CD4-positive, alpha-beta T cell (primary cell): ENCODE measurements around the gene ARSA. TPM values are rescaled to one million over a fixed set of nuclear protein-coding genes. Genes with fewer than 3 reads are reported as not detected.

Source experiments
- ATAC-seq: fragments of 200-7000 bp; cut with Tn5 transposase; one replicate; pipeline ENCODE4 v1.10.0; 2022; ENCODE audit warnings: mild to moderate bottlenecking; ENCODE audit not compliant: poor library complexity
- CTCF ChIA-PET: fragments of 350-600 bp; sonication (Branson Sonifier 250); formaldehyde crosslinking; loops from one replicate; lab custom pipeline; 2021; ENCODE audit warnings: antibody characterized with exemption, inconsistent platforms; lab: Charles Lee
- POLR2A ChIA-PET: fragments of 350-600 bp; sonication (Branson Sonifier 250); formaldehyde crosslinking; loops from one replicate; lab custom pipeline; 2021; ENCODE audit warnings: antibody characterized with exemption, inconsistent platforms; lab: Charles Lee
- DNase-seq, 14 experiments: peaks; one replicate each; pipeline ENCODE4 v3.0.0-alpha.2; 2013 to 2020; ENCODE audit warnings: mixed read lengths in 2 of 14
- H3K27ac ChIP-seq, 2 donors: one replicate each; pipeline versions ENCODE4 v1.5.1 to v1.7.0; 2013; ENCODE audit warnings: low read length in 2 of 2, low read depth in 1 of 2, mild to moderate bottlenecking in 1 of 2
- H3K27me3 ChIP-seq, 2 experiments: 1 replicate in 1 of 2; 2 replicates in 1 of 2; pipeline versions ENCODE4 v1.6.1 to v1.7.0; 2013; ENCODE audit warnings: low read length in 2 of 2, control low read depth in 1 of 2, mild to moderate bottlenecking in 1 of 2, moderate library complexity in 1 of 2; ENCODE audit not compliant: insufficient read depth in 2 of 2, control insufficient read depth in 1 of 2
- H3K36me3 ChIP-seq: one replicate; pipeline ENCODE4 v1.6.1; 2013; ENCODE audit warnings: low read length, control low read depth; ENCODE audit not compliant: insufficient read depth
- H3K4me1 ChIP-seq: one replicate; pipeline ENCODE4 v1.6.1; 2013; ENCODE audit warnings: low read length, control low read depth; ENCODE audit not compliant: insufficient read depth
- H3K4me3 ChIP-seq: one replicate; pipeline ENCODE4 v1.5.1; 2013; ENCODE audit warnings: mild to moderate bottlenecking, low read length, moderate library complexity
- H3K9me3 ChIP-seq, 2 experiments: 1 replicate in 1 of 2; 2 replicates in 1 of 2; pipeline versions ENCODE4 v1.6.1 to v1.7.0; 2013; ENCODE audit warnings: low read length in 2 of 2, mild to moderate bottlenecking in 2 of 2, control low read depth in 1 of 2, moderate library complexity in 1 of 2; ENCODE audit not compliant: control insufficient read depth in 1 of 2, insufficient read depth in 1 of 2
- H3K27ac Mint-ChIP-seq: one replicate; pipeline ENCODE4 v1.8.0; 2020; ENCODE audit warnings: mixed read lengths
- H3K27me3 Mint-ChIP-seq: one replicate; pipeline ENCODE4 v1.8.0; 2021; ENCODE audit warnings: mixed read lengths
- H3K36me3 Mint-ChIP-seq: one replicate; pipeline ENCODE4 v1.8.0; 2021; ENCODE audit warnings: low read depth, mixed read lengths
- H3K4me1 Mint-ChIP-seq: one replicate; pipeline ENCODE4 v1.8.0; 2021; ENCODE audit warnings: low read depth, mixed read lengths
- H3K4me3 Mint-ChIP-seq: one replicate; pipeline ENCODE4 v1.8.0; 2020; ENCODE audit warnings: mild to moderate bottlenecking, mixed read lengths
- H3K9me3 Mint-ChIP-seq: one replicate; pipeline ENCODE4 v1.8.0; 2020; ENCODE audit warnings: mixed read lengths
- CTCF ChIP-seq: fragments of 200-600 bp; IDR thresholded peaks from one replicate; pipeline ENCODE4 v1.8.0; 2022; ENCODE audit warnings: antibody characterized with exemption, mild to moderate bottlenecking
- intact Hi-C, 2 experiments: fragments of 100-400 bp; cut with DNase I in 1 of 2; cut with micrococcal nuclease in 1 of 2; formaldehyde crosslinking; loops; one replicate each; pipeline versions ENCODE4 v1.15.1 to v1.9.0; 2023 to 2025; cut with DNase I, micrococcal nuclease
- total RNA-seq, 174 experiments: library from RNA in 2 of 174; stranded (reverse) in 2 of 174; gene quantifications; one replicate each; pipeline ENCODE4 v1.2.3 and lab custom pipeline; 2021 to 2026

The ARSA gene
- total RNA-seq, 2 experiments from 2014 or later = 52.3 to 54.4 TPM

- H3K36me3 ChIP-seq = no peaks in the 10 kb centered on the region
- peak within 1 kb of the TSS; percentile 79 for H3K4me3 Mint-ChIP-seq
Observed at GRCh38 chr22:50600538-50600937, 27.4 kb downstream of the ARSA start, which contains the start of gene MAPK8IP2. Gene MAPK8IP2, plus strand, starts transcription at chr22:50600793. Its CDS starts 26 bp downstream, at chr22:50600819.

GRCh38 chr22:50599816-50600455, 28.0 kb downstream of the ARSA start:
- no peak for TF ChIP-seq CTCF
- ChIA-PET POLR2A (interaction anchor here (0.7 to 1.3 kb wide), 3 partner anchors 21 to 74 kb away, joined by 3 to 7 read pairs (median 7); partner anchors contain the start of gene SCO2), CTCF (interaction anchor here (0.6 to 1.0 kb wide), 3 partner anchors 20 to 329 kb away, joined by 3 to 4 read pairs (median 3); partner anchors contain the start of gene SCO2)
- Histone ChIP-seq H3K36me3 (no peaks in the 10 kb centered on the region), H3K27ac (no peak overlapping the region), H3K4me3 (no peak overlapping the region), H3K27me3 (peaks cover 42 to 53% of the 10 kb centered on the region in 2 experiments), H3K9me3 (peaks cover 0 to 18% of the 10 kb centered on the region in 2 experiments), H3K4me1 (peaks cover 7% of the 10 kb centered on the region)
- Mint-ChIP-seq H3K27me3 (peaks cover 39% of the 10 kb centered on the region), H3K27ac (no peak overlapping the region), H3K4me3 (no peak overlapping the region), H3K9me3 (no peaks in the 10 kb centered on the region), H3K4me1 (peaks cover 15% of the 10 kb centered on the region), H3K36me3 (peaks cover 11% of the 10 kb centered on the region)
- intact Hi-C loops = loop anchor here in 1 of 2 experiments (1.0 kb wide), 1 partner anchor 20 kb away; no protein-coding TSS in a partner anchor
- ATAC-seq (peak; percentile 99), DNase-seq (peak; percentile 42 to 79 (median 62))

More at GRCh38 chr22:50600538-50600937, 27.4 kb downstream of the ARSA start, which contains the start of gene MAPK8IP2:
- H3K4me3 ChIP-seq = no peak within 1 kb of the TSS
- Mint-ChIP-seq H3K4me1 (peaks cover 15% of the 10 kb centered on the region), H3K27me3 (peaks cover 39% of the 10 kb centered on the region), H3K9me3 (no peaks in the 10 kb centered on the region), H3K27ac (no peak within 1 kb of the TSS), H3K36me3 (peaks cover 11% of the 10 kb centered on the region)
- peaks cover 0 to 22% of the 10 kb centered on the region in 2 experiments for H3K9me3 ChIP-seq
- H3K27ac ChIP-seq = no peak within 1 kb of the TSS
- DNase-seq (peak in 2 of 14 experiments; percentile 37 to 50), ATAC-seq (peak; percentile 29)
- H3K27me3 ChIP-seq = peaks cover 43 to 59% of the 10 kb centered on the region in 2 experiments
- no peak for TF ChIP-seq CTCF
- peaks cover 7% of the 10 kb centered on the region for H3K4me1 ChIP-seq
- POLR2A ChIA-PET = interaction anchor here (0.9 to 1.3 kb wide), 2 partner anchors 37 to 75 kb away, joined by 3 to 7 read pairs; partner anchors contain the start of gene SCO2
- intact Hi-C loops = loop anchor here in 1 of 2 experiments (1.0 kb wide), 1 partner anchor 20 kb away; no protein-coding TSS in a partner anchor
- CTCF ChIA-PET = interaction anchor here (0.9 to 1.0 kb wide), 2 partner anchors 75 to 329 kb away, joined by 3 to 4 read pairs; partner anchors contain the start of gene SCO2

- H3K27me3 Mint-ChIP-seq = peaks cover 24% of the 10 kb centered on the region
- H3K4me1 Mint-ChIP-seq = peaks cover 12% of the 10 kb centered on the region
- ChIA-PET CTCF (interaction anchor here (0.7 kb wide), 1 partner anchor 40 kb away, joined by 3 read pairs; no protein-coding TSS in a partner anchor), POLR2A (no interaction called here)
- TF ChIP-seq CTCF = no peak
- intact Hi-C loops = no loop called here
- no peak overlapping the region for H3K27ac Mint-ChIP-seq
- DNase-seq (no peak), ATAC-seq (no peak)
- Histone ChIP-seq H3K4me3 (no peak overlapping the region), H3K4me1 (peaks cover 7% of the 10 kb centered on the region), H3K9me3 (peaks cover 0 to 8% of the 10 kb centered on the region in 2 experiments), H3K36me3 (no peaks in the 10 kb centered on the region), H3K27me3 (peaks cover 25 to 27% of the 10 kb centered on the region in 2 experiments), H3K27ac (no peak overlapping the region)
- no peak overlapping the region for H3K4me3 Mint-ChIP-seq
- no peaks in the 10 kb centered on the region for H3K9me3 Mint-ChIP-seq
- H3K36me3 Mint-ChIP-seq = peaks cover 15% of the 10 kb centered on the region
Observed at GRCh38 chr22:50597097-50597496, 30.9 kb downstream of the ARSA start.
